GM19397 (cell line): ENCODE data around the gene OLFM1.

Experiments used
- ATAC-seq: cut with Tn5 transposase; IDR thresholded peaks from one replicate; pipeline ENCODE4 v1.9.1; 2021; ENCODE audit warnings: mild to moderate bottlenecking, moderate library complexity; ENCODE audit not compliant: unreplicated experiment

Gene OLFM1

DNA sequence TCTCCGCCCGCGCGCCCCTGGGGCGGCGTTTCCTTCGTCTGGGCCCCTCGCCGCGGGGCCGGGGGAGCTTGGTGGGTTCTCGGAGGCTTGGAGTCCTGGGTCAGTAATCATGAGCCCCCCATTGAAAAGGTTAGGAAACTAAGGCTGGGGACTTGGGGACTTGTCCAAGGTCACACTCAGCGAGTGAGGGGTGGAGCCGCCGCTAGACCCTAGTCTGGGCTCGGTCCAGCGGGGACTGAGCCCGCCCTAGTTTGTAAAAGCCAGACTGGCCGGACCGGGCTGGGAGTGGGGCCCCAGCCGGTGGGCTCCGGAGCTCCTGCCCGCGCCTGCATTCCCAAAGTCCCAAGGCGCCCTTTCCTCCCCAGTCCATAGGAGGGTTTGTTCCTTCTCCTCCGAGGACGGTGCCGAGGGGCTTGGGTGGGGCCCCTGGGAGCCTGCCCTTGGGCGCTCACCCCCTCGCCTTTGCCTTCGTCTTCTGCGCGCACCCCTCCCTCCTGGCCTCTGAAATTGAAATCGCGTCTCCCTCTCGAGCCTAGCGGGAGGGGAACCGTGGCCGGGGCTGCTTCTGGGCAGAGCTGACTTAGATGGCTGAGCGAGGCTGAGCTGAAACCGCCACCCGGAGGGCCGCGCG, 995 bp downstream of the OLFM1 start:
- no peak for ATAC-seq

DNA sequence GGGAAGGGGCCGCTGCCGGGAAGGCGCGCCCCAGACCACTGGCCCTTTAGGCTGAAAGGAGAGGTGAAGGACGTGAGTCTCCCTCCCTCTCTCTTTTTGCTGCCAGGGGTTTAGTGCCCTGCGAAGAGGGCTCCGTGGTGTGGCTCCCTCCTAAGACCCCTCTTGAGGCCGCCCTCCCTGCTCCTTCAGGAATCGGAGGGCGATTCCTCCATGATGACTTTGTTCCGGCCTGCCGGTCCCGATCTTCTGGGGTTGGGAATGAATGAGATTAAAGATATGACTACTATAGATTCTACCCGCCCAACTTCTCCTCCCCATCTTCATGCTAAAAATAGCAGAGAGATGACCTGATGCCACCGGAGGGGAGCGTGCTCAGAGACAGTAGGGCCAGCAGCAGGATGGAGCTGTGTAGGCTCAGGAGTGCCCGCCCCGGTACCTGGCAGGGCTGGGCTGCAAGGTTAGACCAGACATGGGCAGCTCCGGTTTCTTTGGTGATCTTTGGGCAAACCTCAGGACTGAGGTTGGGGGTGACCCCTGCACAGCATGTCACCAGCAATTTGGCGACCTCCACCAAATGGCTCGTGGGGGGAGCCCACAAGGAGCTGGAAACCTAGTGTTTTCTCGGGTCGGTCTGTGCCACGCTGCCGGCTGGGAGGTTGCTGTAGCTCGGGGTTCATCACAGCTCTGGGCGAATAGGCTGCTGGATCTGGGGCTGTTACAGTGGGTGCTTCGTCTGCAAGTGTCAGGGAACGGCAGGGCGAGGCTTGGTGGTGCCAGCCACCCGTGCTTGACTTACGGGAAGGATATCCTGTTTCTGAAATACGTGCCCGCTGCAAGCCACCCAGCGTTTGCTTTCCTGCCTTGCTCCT, 1.7 kb downstream of the OLFM1 start:
- no peak for ATAC-seq

DNA sequence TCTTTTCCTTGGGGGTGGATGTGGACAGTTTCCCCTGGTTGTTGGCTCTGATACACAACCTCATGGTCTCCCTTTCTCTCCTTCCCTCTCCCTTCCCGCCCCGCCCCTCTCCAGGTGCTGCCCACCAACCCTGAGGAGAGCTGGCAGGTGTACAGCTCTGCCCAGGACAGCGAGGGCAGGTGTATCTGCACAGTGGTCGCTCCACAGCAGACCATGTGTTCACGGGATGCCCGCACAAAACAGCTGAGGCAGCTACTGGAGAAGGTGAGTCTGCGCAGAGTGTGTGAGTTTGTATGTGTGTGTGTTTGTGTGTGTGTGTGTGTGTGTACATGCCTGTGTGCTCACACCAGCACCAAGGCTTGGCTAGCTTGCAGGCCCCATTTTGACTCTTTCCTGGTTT, 2.6 kb downstream of the OLFM1 start:
- no peak for ATAC-seq

DNA sequence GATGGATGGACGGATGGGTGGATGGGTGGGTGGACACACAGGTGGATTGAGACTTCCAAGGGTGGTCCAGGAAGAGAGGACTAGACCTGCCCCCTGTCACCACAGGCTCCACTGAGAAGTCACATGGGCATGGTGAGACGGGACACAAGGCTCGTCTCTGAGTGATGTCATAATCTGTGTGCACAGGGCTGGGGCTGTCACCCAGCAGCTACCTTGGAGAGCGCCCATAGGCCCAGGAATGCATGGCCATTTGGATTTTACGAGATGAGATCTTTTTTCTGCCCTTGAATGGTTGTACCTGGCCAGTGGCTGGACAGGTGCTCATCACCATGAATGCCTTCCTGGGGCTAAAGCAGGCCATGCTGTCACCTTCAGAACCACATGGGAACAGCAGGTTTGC, 3.1 kb downstream of the OLFM1 start:
- no peak for ATAC-seq

DNA sequence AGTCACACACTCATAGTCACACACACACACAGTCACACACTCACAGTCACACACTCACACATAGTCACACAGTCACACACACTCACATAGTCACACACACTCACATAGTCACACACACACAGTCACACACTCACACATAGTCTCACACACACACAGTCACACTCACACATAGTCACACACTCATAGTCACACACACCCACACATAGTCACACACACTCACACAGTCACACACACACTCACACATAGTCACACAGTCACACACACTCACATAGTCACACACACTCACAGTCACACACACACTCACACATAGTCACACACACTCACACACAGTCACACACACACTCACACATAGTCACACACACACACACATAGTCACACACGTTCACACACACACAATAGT, 4.1 kb downstream of the OLFM1 start:
- ATAC-seq: no peak

DNA sequence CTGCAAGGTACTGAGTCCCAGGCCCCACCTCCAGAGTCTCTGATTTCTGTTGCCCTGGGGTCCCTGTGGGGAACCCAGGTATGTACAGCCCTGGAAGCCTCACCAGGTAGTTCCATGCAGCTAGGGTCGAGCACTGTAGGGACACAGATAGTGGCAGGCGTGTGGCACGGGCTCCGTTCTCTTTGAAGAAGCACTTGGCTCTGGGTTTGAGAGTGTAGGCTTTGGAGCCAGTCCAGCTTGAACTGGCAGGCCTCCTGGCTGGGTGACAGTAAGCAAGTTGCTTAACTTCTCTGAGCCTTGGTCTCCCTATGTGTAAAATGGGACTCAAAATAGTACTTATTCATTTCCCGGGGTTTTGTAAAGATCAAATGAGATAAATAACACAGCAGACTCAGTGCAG, 5.6 kb downstream of the OLFM1 start:
- ATAC-seq: no peak

DNA sequence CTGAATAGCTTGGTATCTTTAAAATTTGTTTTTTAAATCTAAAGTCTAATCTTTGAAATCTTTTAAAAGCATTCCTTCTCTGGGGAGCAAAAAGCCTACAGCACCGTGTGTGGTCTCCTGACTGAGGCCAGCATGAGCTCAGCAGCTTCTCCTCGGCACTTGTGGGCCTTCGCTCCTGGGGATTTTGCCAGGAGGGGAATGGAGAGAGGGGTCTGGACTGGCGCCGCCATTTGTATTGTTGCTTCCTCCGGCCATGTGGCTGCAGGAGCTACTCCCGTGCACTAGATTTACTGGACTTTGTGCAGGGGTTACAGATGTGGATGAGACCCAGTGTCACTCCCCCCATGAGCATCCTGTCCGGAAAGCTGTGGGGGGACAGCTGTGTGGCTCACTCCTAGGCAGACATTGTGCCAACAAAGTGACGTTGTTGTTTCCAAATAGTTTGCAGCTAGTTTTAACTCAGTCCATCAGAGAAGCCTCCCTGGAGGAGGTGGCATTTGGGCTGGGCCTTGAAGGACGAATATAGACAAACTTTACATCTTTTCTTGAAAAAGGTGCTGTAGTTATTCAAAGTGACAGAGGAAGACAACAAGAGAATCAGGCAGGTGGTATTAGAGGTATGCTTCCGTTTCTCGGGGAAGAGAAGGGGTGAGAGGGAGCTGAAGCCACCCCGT, 6.6 kb downstream of the OLFM1 start:
- ATAC-seq: no peak

DNA sequence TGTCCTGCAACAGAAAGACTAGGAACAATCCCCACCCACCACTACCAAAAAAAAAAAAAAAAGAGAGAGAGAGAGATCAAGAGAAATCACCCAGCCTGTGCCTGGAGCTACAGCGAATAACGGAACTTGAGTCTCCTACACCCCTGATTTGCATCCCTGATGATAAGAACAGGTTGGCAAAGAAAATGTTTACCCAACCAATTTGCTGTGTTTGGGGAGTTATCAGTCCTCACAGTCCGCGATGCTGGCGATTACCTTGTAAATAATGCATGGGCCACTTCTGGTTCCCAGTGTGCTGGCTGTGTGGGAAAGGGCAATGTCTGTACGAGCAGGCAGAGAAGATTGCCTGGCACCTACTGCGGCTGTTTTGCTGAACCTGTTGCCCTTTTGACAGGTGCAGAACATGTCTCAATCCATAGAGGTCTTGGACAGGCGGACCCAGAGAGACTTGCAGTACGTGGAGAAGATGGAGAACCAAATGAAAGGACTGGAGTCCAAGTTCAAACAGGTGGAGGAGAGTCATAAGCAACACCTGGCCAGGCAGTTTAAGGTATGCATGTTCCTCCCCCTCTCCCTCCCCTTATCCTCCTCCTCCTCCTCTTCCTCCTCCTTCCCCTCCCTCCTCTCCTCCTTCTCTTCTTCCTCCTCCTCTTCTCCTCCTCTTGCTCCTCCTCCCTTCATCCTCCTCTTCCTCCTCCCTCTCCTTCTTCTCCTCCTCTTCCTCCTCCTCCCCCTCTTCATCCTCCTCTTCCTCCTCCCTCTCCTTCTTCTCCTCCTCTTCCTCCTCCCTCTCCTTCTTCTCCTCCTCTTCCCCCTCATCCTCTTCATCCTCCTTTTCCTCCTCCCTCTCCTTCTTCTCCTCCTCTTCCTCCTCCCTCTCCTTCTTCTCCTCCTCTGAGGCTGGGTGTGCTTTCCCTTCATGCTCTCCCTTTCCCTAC, 8.3 kb downstream of the OLFM1 start:
- no peak for ATAC-seq

DNA sequence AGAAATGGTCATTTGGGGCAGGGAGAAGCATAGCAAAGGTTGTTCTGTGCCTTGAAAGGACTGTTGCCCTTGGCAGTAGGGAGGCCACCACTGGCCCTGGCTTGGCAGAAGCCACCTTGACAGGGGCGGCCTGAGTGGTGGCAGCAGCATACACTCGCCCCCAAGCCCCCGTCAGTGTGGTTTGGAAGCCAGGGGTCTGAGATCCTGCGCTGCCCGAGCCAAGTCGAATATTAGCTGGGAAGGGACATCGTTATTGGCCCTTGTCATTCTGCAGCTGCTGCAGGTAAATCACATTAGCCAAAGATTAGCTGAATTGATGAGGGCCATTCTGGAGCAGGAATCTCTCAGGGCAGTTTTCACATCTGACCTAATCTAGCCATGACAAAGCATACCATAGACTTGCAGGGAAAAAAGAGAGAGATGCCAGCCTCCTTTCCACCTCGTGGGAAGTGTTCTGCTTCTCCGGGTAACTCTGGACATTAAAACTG, 9.0 kb downstream of the OLFM1 start:
- no peak for ATAC-seq

DNA sequence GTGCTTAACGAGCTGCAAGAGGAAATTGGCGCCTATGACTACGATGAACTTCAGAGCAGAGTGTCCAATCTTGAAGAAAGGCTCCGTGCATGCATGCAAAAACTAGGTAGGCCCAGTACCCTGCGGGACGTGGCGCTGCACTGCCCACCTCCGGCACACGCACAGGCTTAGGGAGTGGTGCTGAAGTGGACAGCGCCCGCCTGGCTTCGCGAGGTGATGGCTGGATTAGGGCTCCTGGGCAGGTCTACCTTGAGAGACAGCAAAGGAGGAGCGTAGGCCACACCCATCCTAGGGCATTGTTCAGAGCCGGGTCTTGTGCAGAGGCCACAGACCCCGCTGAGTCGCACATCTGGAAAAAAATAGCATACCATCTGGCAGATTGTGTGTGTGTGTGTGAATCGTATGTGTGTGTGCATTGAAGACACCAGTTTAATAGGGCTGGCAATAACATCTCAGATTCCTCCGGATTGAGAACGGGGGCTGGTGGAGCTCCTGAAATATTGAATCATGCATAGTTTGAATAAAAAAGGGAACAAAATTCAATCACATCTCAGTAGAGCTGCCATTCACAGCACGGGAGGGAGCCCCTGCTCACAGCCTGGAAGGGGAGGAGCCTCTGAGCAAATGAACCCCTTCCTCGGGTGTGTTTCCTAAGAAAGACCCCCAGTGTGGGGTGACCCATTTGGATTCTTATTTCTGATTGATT, 11.1 kb downstream of the OLFM1 start:
- no peak for ATAC-seq

DNA sequence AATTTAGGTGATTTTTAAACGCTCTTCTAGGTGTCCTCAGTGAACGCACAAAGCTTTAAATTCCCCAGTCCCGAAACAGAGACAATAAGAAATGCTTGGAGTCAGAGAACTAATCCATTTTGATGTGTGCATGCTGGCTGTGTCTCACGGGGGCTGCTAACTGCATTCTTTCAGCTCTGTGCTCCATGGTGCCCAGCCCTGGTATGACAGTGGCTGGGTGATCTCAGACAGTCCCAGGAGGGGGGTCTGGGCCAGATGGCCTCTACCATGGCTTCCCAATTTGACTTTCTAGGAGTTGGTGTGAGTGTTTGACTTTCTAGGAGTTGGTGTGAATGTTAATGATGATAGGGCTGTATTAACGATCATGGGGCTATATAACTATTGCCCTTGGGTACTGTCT, 12.1 kb downstream of the OLFM1 start:
- no peak for ATAC-seq

DNA sequence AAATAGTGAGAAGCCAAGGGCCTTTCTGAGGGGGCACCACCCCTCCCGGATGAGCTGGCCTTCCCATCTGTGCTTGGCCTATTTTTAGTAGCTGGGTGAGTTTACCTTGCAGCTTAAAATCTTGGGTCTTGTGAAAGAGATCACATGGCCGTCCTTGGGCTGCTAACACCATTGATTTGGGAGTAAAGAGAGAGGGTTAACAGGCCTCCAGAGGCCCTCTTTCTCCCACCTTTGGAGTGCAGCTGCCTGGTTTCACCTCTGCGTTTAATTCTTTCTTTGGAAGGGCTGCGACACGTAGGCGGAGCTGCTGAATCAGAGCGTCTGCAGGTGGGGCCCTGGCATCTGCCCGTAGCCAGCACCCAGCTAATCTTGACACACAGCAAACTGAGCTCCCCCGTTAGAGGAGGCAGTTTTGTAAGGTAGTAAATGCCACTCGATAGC, 12.8 kb downstream of the OLFM1 start:
- ATAC-seq: no peak

DNA sequence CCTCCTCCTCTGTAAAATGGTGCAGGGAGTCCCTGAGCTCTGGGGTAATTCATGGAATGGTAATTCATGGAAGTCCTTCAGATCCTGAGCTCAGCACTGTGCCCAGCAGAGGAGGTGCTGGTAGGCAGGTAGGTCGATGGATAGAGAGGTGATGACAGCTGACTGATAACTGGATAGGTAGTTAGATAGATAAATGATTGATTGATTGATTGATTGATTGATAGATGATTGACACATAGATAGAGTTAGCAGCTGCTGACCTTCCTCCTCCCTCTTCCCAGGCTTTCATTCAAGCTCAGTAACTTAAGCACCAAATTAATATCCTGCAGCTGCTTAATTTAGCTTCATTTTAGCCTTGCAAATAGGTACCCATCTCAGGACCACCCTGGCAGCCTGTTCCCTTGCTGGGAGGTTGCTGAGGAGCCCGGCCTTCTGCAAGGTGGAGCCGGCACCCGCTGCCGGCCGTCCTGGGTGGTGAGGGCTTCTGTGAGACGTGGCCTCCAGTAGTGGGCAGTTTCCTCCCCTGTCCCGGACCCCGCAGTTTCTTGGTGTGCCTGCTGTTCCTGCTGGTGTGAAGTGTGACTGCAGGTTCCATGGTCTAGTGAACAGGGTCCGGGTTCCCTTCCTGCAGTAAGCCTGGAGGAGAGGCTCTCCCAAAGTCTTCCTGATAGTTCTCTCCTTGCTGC, 13.4 kb downstream of the OLFM1 start:
- no peak for ATAC-seq

DNA sequence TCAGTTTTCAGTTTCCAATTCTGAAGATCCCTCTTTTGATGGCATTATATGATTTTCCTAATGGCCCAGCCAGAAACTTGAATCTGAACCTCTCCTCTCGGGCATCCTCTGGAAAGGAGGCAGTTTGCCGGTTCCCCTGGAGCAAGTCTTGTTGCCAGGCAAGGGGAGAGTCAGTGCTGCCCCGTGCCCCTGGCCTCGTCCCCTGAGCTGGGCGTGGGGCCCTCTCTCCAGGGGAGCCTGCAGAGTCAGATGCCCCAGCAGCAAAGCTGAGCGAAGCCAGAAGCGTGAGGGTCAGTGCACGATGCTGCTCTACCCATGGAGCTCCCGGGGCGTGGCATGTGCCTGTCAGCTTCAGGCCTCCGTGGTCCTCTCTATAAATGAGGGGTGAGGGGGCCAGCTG, 14.0 kb downstream of the OLFM1 start:
- ATAC-seq: no peak

DNA sequence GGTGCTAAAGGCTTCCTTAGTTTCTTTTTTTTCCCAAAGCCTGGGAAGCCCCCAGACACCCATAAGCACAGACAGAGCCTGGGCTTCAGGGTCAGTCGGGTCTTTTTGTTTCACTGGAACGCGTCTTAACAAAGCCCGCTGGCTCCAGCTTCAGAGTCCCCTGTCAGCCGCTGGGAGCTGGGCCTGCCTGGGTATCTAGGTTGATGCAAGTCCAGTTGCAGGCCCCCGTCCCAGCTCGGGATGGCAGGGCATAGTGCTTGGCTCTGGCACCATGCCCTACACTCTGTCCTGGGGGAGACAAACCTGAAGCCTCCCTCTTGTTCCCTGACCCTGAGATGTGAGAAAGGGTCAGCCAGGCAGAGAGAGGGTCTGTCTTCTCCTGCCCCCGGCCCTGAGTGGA, 14.5 kb downstream of the OLFM1 start:
- no peak for ATAC-seq

DNA sequence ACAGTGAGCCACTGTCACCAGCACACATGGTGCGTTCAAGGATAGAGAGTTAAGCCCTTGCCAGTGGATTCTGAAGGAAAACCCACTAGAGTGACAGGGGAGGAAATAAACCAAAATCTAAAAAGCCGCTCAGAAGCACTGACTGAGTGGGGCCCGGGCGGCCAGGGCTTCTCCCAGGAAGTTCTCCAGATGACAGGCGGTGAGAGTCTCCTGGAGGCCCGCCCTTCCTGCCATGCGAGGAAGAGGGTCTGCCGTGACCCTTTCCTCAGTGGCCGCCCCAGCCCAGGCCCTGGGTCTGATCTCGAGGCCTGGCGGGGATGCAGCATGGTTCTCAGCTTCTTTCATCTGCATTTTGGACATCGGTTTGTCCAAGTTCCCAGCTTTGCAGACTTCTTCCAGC, 14.9 kb downstream of the OLFM1 start:
- ATAC-seq: no peak

DNA sequence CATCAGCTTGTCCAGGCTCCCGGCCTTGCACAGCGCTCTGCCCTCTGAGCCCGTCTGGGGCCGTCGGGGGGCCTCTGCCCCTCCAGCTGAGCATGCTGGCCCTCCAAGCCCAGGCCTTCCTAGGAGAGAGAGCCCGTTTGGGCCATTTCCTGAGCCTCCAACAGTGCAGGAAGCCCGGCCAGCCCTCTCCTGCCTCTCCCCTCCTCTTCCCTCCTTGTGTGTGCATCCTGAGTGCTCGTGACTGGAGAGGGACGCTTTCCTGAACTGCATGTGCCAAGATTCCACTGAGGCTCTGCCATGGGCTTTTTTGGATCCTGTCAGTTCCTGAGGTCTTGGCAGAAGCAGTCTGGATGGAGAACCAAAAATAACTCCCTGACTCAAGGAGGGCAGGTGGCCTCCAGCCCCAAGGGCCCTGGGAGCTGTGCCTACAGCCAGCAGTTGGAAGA, 15.6 kb downstream of the OLFM1 start:
- ATAC-seq: no peak

DNA sequence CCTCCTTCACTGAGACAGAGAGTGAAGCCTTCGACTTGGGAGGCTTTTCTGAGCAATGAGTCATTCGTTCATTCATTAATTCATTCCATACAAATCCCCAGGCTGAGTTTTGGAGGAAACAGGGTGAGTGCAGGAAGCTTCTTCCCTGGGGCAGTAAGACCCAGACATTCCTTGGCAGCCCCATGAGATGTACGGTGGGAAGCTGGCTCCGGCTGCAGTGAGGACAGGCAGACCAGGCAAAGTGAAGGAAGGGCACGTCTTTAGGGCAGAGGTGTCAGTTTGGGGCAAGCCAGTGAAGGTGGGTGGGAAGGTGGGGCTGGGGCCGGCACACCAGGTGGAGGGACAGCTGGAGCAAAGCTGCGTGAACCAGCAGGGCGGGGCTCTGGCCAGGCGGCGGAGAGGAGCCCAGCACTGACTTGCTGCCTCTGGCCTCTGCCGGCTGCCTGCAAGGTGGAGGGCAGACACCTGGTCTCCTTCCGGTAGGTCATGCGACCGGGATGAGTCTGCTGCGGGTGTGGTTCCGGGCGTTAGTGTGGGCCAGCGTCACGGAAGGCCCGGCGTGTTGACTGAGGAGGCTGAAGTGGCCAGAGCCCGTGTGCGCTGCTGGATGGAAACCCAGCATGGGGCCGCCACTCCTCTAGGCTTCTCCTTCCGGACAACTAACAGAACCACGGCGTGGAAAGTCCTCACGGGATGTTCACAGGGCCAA, 16.6 kb downstream of the OLFM1 start:
- ATAC-seq: no peak

DNA sequence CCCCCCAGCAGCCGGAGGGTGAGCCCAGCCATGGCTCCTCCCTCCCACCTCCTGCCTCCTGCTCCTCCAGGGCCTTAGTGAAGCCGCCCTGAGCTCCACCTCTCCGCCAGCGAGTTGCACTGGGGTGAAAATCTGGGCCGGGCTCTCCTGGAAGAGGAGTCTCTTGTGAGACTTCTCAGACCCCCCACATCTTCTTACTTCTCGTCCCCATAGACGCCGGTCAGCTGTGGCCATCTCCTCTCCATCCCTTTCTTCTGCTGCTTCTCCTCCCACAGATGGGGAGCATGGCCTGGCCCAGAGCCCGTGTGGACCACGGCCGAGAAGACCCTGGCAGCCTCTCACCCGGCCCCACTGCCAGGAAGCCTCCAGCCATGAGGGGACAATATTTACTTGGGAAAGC, 17.3 kb downstream of the OLFM1 start:
- no peak for ATAC-seq
